NCI-H2107 treated with DMSO at 0.1 percent for 48 hours (cell line): ENCODE data around the gene IVL.
A peak's percentile ranks its signal among the peaks of the same experiment; 100 is the strongest.

Experiments
- DNase-seq: peaks from one replicate; lab custom pipeline; 2025; ENCODE audit not compliant: unreplicated experiment; lab: John Stamatoyannopoulos, UW

The IVL gene

GRCh38 chr1:152907686-152908601, at the start of gene IVL:
TSS of gene IVL (plus strand) at chr1:152908546. CDS start at chr1:152909798, 1,252 bp downstream.
- DNase-seq = no peak

- no peak for DNase-seq
These were observed 48.6 kb upstream of the IVL start, which contains the start of gene LCE7A for GRCh38 chr1:152859696-152860095. TSS of gene LCE7A (plus strand) at chr1:152859996. CDS start at chr1:152860698, 702 bp downstream.

GRCh38 chr1:152860129-152860528, 48.2 kb upstream of the IVL start:
- no peak for DNase-seq

- no peak for DNase-seq
These were observed 47.0 kb upstream of the IVL start for GRCh38 chr1:152861374-152861773.

DNA sequence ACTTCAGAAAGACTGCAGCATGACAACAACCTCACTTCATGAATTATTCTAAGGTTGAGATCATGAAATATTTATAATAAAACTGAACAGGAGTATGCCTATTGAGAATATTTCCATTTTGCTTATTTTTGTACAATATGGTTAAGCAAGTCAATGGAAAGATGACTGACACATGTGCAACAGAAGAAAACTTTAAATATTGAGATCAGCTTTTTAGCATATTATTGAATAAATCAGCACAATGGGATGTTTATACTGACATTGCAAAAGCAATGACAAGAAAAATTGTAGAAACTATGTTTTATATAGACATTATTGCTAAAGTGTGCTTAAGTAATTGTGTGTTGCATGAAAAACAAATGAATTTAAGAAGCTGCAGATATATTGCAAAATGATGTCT, 43.9 kb upstream of the IVL start:
- DNase-seq = no peak

- no peak for DNase-seq
These were observed 42.0 kb upstream of the IVL start for GRCh38 chr1:152866321-152866720.

DNA sequence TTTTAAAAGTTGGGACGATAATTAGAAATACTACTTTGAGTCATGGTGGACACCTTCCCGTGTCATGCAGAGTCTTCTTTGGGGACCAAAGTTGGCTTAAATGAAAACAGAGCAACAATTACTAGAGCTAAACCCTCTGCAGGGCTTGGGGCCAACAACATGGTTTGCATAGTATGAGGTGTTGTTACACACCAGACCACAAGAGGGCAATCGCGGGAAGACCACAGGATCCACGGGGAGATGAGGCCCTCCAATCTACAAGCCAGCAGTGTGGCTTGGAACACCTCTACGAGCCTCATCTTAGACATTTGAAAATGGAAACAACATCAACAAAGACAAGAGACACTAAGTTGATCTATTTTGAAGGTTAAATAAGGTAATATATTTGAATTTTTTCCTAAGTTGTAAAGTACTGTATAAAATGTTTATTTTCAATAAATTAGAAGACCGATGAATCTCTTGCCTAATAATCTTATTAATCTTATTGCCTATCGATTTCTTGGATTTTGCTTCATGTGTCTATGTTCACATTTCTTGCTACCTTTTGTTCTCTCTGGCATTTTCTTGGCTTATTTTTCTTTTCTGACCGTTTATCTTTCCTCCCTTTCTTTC, 38.4 kb upstream of the IVL start:
- DNase-seq = peak; percentile 59

DNA sequence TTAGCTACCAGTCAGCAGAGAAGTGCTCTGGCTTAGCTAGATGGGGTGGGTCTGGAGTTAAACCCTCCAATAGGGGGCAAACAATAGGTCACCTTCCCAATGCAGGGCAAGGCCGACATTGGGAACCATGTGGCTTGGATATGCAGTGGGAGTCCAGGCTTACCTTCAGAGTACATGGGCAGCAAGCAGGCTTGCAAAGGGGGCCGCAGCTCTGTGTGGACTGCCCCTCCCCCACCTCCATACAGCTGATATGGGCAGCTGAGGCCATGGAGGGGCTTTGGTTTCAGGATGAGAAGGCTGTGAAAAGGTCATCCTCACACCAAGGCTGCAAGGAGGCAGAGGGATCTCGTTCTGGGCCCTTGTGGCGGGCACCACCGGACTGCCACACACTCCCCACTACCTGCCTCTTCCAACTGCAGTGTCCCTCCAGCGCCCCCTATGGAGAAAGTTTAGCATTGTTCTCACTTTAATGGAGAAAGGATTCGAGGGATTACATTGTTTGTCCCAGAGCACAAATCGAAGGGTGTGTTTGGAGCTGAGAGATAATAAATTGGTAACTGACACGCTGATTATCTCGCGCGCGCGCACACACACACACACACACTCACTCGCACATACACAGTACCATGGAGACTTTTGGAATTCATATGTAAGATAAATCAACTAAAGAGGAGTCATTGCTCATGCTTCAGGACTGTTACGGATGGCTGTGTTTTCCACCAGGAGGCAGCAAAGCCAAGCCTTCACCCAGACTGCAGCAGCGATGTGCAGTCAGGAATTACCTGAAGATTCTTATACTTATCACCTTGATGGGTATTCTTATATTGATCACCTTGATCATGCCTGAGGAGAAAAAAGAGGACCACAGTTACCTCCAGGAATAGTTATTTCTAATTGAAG, 37.3 kb upstream of the IVL start:
- DNase-seq = peak; percentile 21

DNA sequence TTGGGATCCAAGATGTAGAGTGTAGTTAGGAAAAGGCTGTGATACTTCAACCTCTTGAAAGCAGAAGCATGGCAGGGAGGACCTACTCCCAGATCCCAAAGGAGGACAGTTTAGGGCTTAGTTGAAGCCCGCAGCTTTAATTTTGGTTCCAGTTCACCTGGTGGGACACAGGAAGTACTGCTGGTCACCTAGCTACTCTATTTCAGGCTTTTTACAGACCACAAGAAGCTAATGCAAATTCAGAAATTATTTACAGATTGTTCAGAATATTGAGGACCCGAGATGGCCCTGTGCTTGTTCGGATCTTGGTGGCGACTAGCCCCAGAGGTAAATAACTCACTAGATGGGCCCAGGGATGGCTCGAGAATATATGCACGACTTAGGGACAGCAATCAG, 36.6 kb upstream of the IVL start:
- no peak for DNase-seq

GRCh38 chr1:152873495-152873894, 34.9 kb upstream of the IVL start:
- no peak for DNase-seq

GRCh38 chr1:152876827-152877226, 31.5 kb upstream of the IVL start:
- no peak for DNase-seq

DNA sequence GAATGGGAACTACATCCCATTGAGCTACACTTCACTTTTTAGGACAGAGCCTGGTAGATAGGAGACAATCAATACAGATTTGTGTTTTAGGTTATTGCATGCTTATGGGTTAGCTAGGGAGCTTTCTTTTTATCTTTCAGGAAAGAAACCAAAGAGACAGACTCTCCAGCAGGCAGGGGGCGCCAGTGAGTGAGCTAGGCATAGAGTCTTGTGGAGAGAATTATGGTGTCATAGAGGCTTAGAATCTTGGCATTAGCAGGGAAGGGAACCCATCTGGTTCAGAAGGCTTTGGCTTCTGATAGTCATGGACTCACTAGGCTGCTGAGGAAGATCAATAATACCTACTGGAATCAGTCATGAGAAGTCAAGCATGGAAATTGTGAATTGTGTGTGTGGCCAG, 30.3 kb upstream of the IVL start, which contains the start of gene SMCP:
SMCP (plus strand) TSS at position 281 of the 400 bp plus-strand sequence. CDS start 6,101 bp downstream, outside the sequence.
- no peak for DNase-seq

GRCh38 chr1:152879559-152880198, 28.7 kb upstream of the IVL start:
- no peak for DNase-seq

DNA sequence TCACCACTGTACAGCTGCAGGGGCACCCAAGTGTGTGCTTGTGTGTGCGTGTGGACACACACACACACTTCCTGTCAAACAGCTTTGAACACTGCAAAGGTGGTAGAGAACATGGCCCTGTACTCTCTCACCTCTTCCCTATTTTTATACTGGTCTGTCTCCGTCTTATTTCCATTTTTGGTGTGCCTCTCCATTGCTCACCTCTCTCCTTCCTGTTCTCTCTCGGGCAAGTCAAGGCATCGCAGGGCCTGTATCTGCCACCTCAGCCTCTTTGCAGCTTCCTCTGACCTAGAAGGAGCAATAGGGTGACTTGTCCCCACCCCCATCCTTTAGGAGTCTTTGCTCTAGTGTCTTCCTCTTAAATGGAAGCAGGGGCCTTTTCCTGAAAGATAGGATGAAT, 28.0 kb upstream of the IVL start:
- no peak for DNase-seq

DNA sequence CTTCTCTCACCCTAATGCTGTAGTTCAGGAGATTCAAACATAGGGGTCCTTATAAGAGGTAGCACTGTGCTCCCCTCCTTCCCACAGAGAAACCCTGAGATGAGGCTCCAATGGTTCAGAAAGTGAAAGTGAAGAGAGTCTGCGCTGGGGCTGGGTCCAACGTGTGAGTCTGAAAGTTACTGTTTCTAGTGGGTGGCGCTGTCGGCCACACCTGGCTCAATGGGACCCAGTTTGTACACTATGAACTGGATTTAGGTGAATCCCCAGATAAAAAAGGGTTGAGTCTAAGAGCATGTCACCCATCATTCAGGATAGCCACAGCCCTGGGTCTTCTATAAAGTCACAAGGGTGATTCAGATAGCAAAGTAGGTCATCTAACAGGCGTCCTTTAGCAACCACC, 27.4 kb upstream of the IVL start:
- DNase-seq = no peak

DNA sequence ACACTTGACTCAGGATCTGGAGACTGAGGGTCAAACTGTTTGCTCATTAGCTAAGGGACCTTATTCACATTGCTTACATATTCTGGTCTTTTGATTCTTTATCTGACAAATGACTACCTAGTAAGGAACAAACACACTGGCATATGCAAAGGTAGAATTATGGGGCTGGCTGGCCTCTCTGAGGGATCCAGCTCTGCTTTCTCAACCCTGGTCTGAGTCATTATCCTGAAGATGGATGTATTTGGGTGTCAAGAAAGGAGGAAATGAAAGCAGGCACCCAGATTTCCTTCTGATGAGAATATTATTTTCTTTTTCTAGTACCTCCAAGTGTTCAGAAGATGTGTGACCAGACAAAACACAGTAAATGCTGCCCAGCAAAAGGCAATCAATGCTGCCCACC, 24.3 kb upstream of the IVL start:
- no peak for DNase-seq

- DNase-seq = no peak
These were observed 23.8 kb upstream of the IVL start for GRCh38 chr1:152884506-152884905.

DNA sequence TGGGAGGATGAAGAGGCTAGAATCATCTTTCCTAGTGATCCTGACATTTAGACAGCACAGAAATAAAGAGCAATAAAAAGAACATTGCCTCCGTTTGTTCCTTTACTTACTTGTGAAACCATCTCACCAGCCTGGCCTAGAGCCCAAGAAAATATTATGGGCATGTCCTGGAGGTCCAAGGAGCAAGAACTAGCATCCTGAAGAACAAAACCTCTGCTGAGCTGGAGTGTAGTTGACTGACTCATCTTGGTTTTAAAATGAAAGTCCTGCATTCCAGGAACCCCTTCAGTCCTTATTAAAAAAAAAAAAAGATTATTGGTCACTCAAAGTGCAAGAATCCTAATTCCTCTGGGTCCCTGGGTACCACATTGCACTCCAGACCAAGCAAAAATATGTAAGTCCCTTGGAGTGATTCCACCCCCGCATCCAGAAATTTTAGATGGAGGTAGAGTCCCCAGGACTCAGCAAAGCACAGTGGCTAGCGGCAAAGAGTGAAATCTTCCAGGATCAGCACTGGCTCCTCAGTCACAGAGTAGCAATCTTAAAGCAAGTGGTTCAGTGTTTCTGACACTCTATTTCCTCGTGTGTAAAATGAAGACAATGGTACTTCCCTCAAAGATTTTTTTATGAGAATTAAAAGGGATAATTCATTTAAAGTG, 23.3 kb upstream of the IVL start:
- DNase-seq = no peak

GRCh38 chr1:152886085-152886484, 22.3 kb upstream of the IVL start:
- DNase-seq = no peak

- DNase-seq = no peak
These were observed 21.5 kb upstream of the IVL start for GRCh38 chr1:152886758-152887409.
